ENCODE results near the gene MAD1L1.

MAD1L1 gene

GRCh38 chr7:2112261-2113198 lies 120.2 kb downstream of the MAD1L1 start:
- DNase-seq: no peak

- no peak for DNase-seq
These were observed 121.2 kb downstream of the MAD1L1 start for GRCh38 chr7:2111568-2111967.

GRCh38 chr7:2110610-2111396 lies 121.9 kb downstream of the MAD1L1 start:
- DNase-seq: no peak

GRCh38 chr7:2109936-2110609 lies 122.7 kb downstream of the MAD1L1 start:
- DNase-seq: peak; percentile 36 to 48

GRCh38 chr7:2109251-2109872 lies 123.4 kb downstream of the MAD1L1 start:
- no peak for DNase-seq

- no peak for DNase-seq
These were observed 124.1 kb downstream of the MAD1L1 start for GRCh38 chr7:2108501-2109250.

GRCh38 chr7:2108071-2108455 lies 124.7 kb downstream of the MAD1L1 start:
- no peak for DNase-seq

- no peak for DNase-seq
These were observed 125.2 kb downstream of the MAD1L1 start for GRCh38 chr7:2107386-2108070.

- no peak for DNase-seq
These were observed 125.8 kb downstream of the MAD1L1 start for GRCh38 chr7:2106924-2107323.

GRCh38 chr7:2106440-2106839 lies 126.3 kb downstream of the MAD1L1 start:
- DNase-seq: no peak

- DNase-seq: no peak
These were observed 126.8 kb downstream of the MAD1L1 start for GRCh38 chr7:2105917-2106316.

GRCh38 chr7:2105280-2105679 lies 127.5 kb downstream of the MAD1L1 start:
- DNase-seq: no peak

GRCh38 chr7:2104716-2105115 lies 128.0 kb downstream of the MAD1L1 start:
- DNase-seq: no peak

- DNase-seq: peak; percentile 62 to 65
These were observed 128.5 kb downstream of the MAD1L1 start for GRCh38 chr7:2104107-2104710.

GRCh38 chr7:2103071-2103898 lies 129.5 kb downstream of the MAD1L1 start:
- no peak for DNase-seq

GRCh38 chr7:2102375-2102723 lies 130.4 kb downstream of the MAD1L1 start:
- no peak for DNase-seq

- DNase-seq: no peak
These were observed 130.9 kb downstream of the MAD1L1 start for GRCh38 chr7:2101630-2102374.

GRCh38 chr7:2100278-2101208 lies 132.2 kb downstream of the MAD1L1 start:
- no peak for DNase-seq
